ENCODE measurements around the gene RRAS2. TPM values are rescaled to one million over a fixed set of nuclear protein-coding genes. Genes with fewer than 3 reads are reported as not detected.

RRAS2 gene
- total RNA-seq, 1 experiment from 2014 or later: 158 TPM

DNA sequence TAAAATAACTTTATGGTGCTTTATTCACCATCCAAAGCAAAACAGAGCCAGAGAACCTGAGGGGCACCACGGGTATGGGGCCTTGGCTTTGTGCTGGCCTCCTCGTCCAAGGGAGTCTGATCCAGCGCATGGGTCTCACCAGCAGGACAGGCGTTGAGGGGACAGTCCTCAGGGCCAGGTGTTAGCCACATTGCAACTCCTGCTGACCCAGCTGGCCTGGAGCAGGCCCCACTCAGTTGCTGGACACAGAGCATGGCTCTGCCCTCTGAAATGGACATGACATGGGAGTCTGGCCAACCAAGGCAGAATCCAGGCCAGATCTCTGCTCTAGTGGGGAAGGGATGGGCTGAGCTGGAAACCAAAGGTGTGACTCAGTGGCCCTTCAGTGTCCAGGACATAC is 116.2 kb downstream of the RRAS2 start:
- no peak overlapping the region for H2AFZ ChIP-seq (ENCODE audit: low read length)
- no peaks in the 10 kb centered on the region for H3K79me2 ChIP-seq (ENCODE audit: insufficient read depth, low read length)
- no peaks in the 10 kb centered on the region for H4K20me1 ChIP-seq (ENCODE audit: control insufficient read depth, insufficient read depth, insufficient read length)
- no peak overlapping the region for H3K4me3 Mint-ChIP-seq
- no peak overlapping the region for H3K18ac ChIP-seq (ENCODE audit: insufficient read length, low read depth, low read length)
- H3K4me1 ChIP-seq (ENCODE audit: insufficient read depth, low read length): no peaks in the 10 kb centered on the region
- no peak overlapping the region for H2BK5ac ChIP-seq (ENCODE audit: insufficient read length, low read length)
- peaks cover 3% of the 10 kb centered on the region for H3K23me2 ChIP-seq (ENCODE audit: insufficient read length, low read depth, low read length, poor library complexity, severe bottlenecking)
- H3K9me3 ChIP-seq (ENCODE audit: control insufficient read depth, low read depth, low read length): no peaks in the 10 kb centered on the region
- no peak overlapping the region for H2BK20ac ChIP-seq (ENCODE audit: low read depth, low read length, poor library complexity, severe bottlenecking)
- no peak overlapping the region for H3T11ph ChIP-seq (ENCODE audit: low read length)
- no peak overlapping the region for H2BK12ac ChIP-seq (ENCODE audit: insufficient read length, low read depth, low read length)
- H3K56ac ChIP-seq (ENCODE audit: insufficient read length, low read depth, low read length): no peak overlapping the region
- WGBS (ENCODE audit: extremely low coverage, insufficient read length, low lambda C conversion rate): no CpG with 5 or more reads among the region's 4 CpGs
- H2AK5ac ChIP-seq (ENCODE audit: insufficient read length, low read length): no peak overlapping the region
- H3K4me2 ChIP-seq (ENCODE audit: insufficient read depth, insufficient read length, low read length): no peak overlapping the region
- no peaks in the 10 kb centered on the region for H3K9me3 Mint-ChIP-seq
- no peak overlapping the region for H3K4ac ChIP-seq (ENCODE audit: low read depth, low read length)
- no peak overlapping the region for H4K91ac ChIP-seq (ENCODE audit: insufficient read length, low read depth, low read length)
- no peak overlapping the region for H3K27ac ChIP-seq (ENCODE audit: insufficient read length, low read depth, low read length)
- H4K5ac ChIP-seq (ENCODE audit: insufficient read length, low read depth, low read length): no peak overlapping the region
- H3K4me1 Mint-ChIP-seq: peaks cover 8% of the 10 kb centered on the region in 2 experiments
- DNase-seq: no peak
- H2BK120ac ChIP-seq (ENCODE audit: low read depth, low read length, poor library complexity, severe bottlenecking): no peak overlapping the region
- H3K36me3 Mint-ChIP-seq (ENCODE audit: insufficient read depth in 1 of 3, low read depth in 3 of 3): no peaks in the 10 kb centered on the region; a peak in 1 of 7 replicates
- no peak overlapping the region for H3K14ac ChIP-seq (ENCODE audit: insufficient read depth, low read length)
- H2BK15ac ChIP-seq (ENCODE audit: low read depth, low read length): no peak overlapping the region
- no peak overlapping the region for H3K23ac ChIP-seq (ENCODE audit: insufficient read length, low read depth, low read length)
- H3K27me3 ChIP-seq (ENCODE audit: insufficient read depth, low read length): no peaks in the 10 kb centered on the region; the same call in 1 of the 2 replicates
- H4K8ac ChIP-seq (replicated peaks; ENCODE audit: insufficient read length, low read depth, low read length): no peak overlapping the region
- TF ChIP-seq, protein P1, sequence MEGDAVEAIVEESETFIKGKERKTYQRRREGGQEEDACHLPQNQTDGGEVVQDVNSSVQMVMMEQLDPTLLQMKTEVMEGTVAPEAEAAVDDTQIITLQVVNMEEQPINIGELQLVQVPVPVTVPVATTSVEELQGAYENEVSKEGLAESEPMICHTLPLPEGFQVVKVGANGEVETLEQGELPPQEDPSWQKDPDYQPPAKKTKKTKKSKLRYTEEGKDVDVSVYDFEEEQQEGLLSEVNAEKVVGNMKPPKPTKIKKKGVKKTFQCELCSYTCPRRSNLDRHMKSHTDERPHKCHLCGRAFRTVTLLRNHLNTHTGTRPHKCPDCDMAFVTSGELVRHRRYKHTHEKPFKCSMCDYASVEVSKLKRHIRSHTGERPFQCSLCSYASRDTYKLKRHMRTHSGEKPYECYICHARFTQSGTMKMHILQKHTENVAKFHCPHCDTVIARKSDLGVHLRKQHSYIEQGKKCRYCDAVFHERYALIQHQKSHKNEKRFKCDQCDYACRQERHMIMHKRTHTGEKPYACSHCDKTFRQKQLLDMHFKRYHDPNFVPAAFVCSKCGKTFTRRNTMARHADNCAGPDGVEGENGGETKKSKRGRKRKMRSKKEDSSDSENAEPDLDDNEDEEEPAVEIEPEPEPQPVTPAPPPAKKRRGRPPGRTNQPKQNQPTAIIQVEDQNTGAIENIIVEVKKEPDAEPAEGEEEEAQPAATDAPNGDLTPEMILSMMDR (conservative IDR thresholded peaks at IDR 0.05): no peak
- peaks cover 1% of the 10 kb centered on the region for H3K27me3 Mint-ChIP-seq (ENCODE audit: low read depth)
- H3K79me1 ChIP-seq (ENCODE audit: insufficient read depth, low read depth, low read length, poor library complexity, severe bottlenecking): no peaks in the 10 kb centered on the region
- H3K27ac Mint-ChIP-seq: no peak overlapping the region
- H3K9ac ChIP-seq (ENCODE audit: extremely low read depth, insufficient read length, low read length): no peak overlapping the region

All from H9 (cell line).